Mesendoderm (in vitro differentiated cells): ENCODE measurements around the gene POU2F1.

ENCODE experiments used
- DNase-seq: peaks from one replicate; pipeline ENCODE4 v3.0.0; 2013
- H2AK5ac ChIP-seq: 2 replicates; pipeline ENCODE4 v1.6.1; 2013; ENCODE audit warnings: low read length, inconsistent platforms
- H2BK120ac ChIP-seq: 2 replicates; pipeline ENCODE4 v1.6.1; 2013; ENCODE audit warnings: low read depth, mild to moderate bottlenecking, low read length, moderate library complexity, mixed read lengths
- H2BK15ac ChIP-seq: replicated peaks from 2 replicates; pipeline ENCODE4 v1.6.1; 2013; ENCODE audit warnings: low read depth, mild to moderate bottlenecking, moderate library complexity
- H2BK5ac ChIP-seq: 2 replicates; pipeline ENCODE4 v1.6.1; 2013; ENCODE audit warnings: low read length, inconsistent platforms
- H3K18ac ChIP-seq: 2 replicates; pipeline ENCODE4 v1.6.1; 2013; ENCODE audit warnings: mild to moderate bottlenecking, low read length, mixed read lengths
- H3K23ac ChIP-seq: one replicate; pipeline ENCODE4 v1.6.1; 2013; ENCODE audit warnings: low read length
- H3K27ac ChIP-seq: 2 replicates; pipeline ENCODE4 v1.5.1; 2013; ENCODE audit warnings: low read depth, mild to moderate bottlenecking, inconsistent platforms, low read length, moderate library complexity
- H3K27me3 ChIP-seq: 2 replicates; pipeline ENCODE4 v1.6.1; 2013; ENCODE audit warnings: low read length, control low read depth, mild to moderate bottlenecking, inconsistent platforms; ENCODE audit not compliant: insufficient read depth, poor library complexity
- H3K36me3 ChIP-seq: 2 replicates; pipeline ENCODE4 v1.6.1; 2013; ENCODE audit warnings: low read length, inconsistent platforms; ENCODE audit not compliant: control insufficient read depth, insufficient read depth
- H3K4ac ChIP-seq: one replicate; pipeline ENCODE4 v1.6.1; 2013; ENCODE audit warnings: low read depth, mild to moderate bottlenecking, low read length, moderate library complexity
- H3K4me1 ChIP-seq: 2 replicates; pipeline ENCODE4 v1.6.1; 2013; ENCODE audit warnings: low read depth, low read length, inconsistent platforms; ENCODE audit not compliant: control insufficient read depth
- H3K4me2 ChIP-seq: 2 replicates; pipeline ENCODE4 v1.6.1; 2013; ENCODE audit warnings: low read length
- H3K4me3 ChIP-seq: 2 replicates; pipeline ENCODE4 v1.5.1; 2013; ENCODE audit warnings: mild to moderate bottlenecking, low read length
- H3K56ac ChIP-seq: one replicate; pipeline ENCODE4 v1.6.1; 2013; ENCODE audit warnings: low read length
- H3K79me1 ChIP-seq: 2 replicates; pipeline ENCODE4 v1.6.1; 2013; ENCODE audit warnings: low read length, inconsistent platforms
- H3K79me2 ChIP-seq: 2 replicates; pipeline ENCODE4 v1.6.1; 2013; ENCODE audit warnings: mild to moderate bottlenecking, low read length; ENCODE audit not compliant: control insufficient read depth, insufficient read depth
- H3K9ac ChIP-seq: 2 replicates; pipeline ENCODE4 v1.6.1; 2013; ENCODE audit warnings: low read length, inconsistent platforms
- H4K5ac ChIP-seq: one replicate; pipeline ENCODE4 v1.6.1; 2013; ENCODE audit warnings: low read length
- H4K8ac ChIP-seq: one replicate; pipeline ENCODE4 v1.6.1; 2013; ENCODE audit warnings: low read depth, mild to moderate bottlenecking, control low read depth, low read length, moderate library complexity
- WGBS: extraction: QIAGEN DNeasy Blood & Tissue Kit; methylation state at CpG from one replicate; pipeline ENCODE4 v1.1.7; 2013; ENCODE audit warnings: low lambda C conversion rate, missing lambda C conversion rate; ENCODE audit not compliant: insufficient coverage; ENCODE audit errors: extremely low coverage; 5-methylcytosine and 5-hydroxymethylcytosine counted together

POU2F1 gene

GRCh38 chr1:167360120-167360519 is 139.4 kb downstream of the POU2F1 start:
- Histone ChIP-seq H4K8ac (no peak overlapping the region), H3K4me1 (no peaks in the 10 kb centered on the region), H2BK15ac (no peak overlapping the region), H3K23ac (no peak overlapping the region), H3K18ac (no peak overlapping the region), H3K36me3 (no peaks in the 10 kb centered on the region), H3K27me3 (no peaks in the 10 kb centered on the region), H2BK5ac (no peak overlapping the region), H3K27ac (no peak overlapping the region), H3K4me3 (no peak overlapping the region), H3K79me2 (peaks cover 10% of the 10 kb centered on the region), H4K5ac (no peak overlapping the region), H2AK5ac (no peak overlapping the region), H3K9ac (no peak overlapping the region), H3K56ac (no peak overlapping the region), H3K4ac (no peak overlapping the region), H3K79me1 (peaks cover 3% of the 10 kb centered on the region), H3K4me2 (no peak overlapping the region), H2BK120ac (no peak overlapping the region)
- no CpG with 5 or more reads among the region's 4 CpGs for WGBS
- DNase-seq = no peak

GRCh38 chr1:167362638-167363037 is 142.0 kb downstream of the POU2F1 start:
- H3K9ac ChIP-seq = no peak overlapping the region
- H3K56ac ChIP-seq = no peak overlapping the region
- no peak overlapping the region for H3K4me2 ChIP-seq
- no peak overlapping the region for H2BK5ac ChIP-seq
- H3K4ac ChIP-seq = no peak overlapping the region
- no peak overlapping the region for H3K27ac ChIP-seq
- H3K18ac ChIP-seq = no peak overlapping the region
- no peak overlapping the region for H3K23ac ChIP-seq
- no peaks in the 10 kb centered on the region for H3K27me3 ChIP-seq
- H3K79me1 ChIP-seq = peaks cover 3% of the 10 kb centered on the region
- no peaks in the 10 kb centered on the region for H3K36me3 ChIP-seq
- H3K4me3 ChIP-seq = no peak overlapping the region
- peaks cover 10% of the 10 kb centered on the region for H3K79me2 ChIP-seq
- no peak overlapping the region for H4K8ac ChIP-seq
- H2BK15ac ChIP-seq = no peak overlapping the region
- H3K4me1 ChIP-seq = no peaks in the 10 kb centered on the region
- H4K5ac ChIP-seq = no peak overlapping the region
- DNase-seq = no peak
- no peak overlapping the region for H2BK120ac ChIP-seq
- H2AK5ac ChIP-seq = no peak overlapping the region
- WGBS = no CpG with 5 or more reads among the region's 1 CpG

- Histone ChIP-seq H3K79me2 (peaks cover 8% of the 10 kb centered on the region), H4K8ac (no peak overlapping the region), H2BK120ac (no peak overlapping the region), H3K79me1 (peaks cover 3% of the 10 kb centered on the region), H3K23ac (no peak overlapping the region), H3K4me2 (no peak overlapping the region), H3K56ac (no peak overlapping the region), H2BK15ac (no peak overlapping the region), H2AK5ac (no peak overlapping the region), H3K27ac (no peak overlapping the region), H3K18ac (no peak overlapping the region), H3K27me3 (no peaks in the 10 kb centered on the region), H3K4me3 (no peak overlapping the region), H3K36me3 (no peaks in the 10 kb centered on the region), H2BK5ac (no peak overlapping the region), H3K4ac (no peak overlapping the region), H3K9ac (no peak overlapping the region), H4K5ac (no peak overlapping the region), H3K4me1 (no peaks in the 10 kb centered on the region)
- DNase-seq = no peak
- no CpG with 5 or more reads among the region's 2 CpGs for WGBS
These were observed 144.1 kb downstream of the POU2F1 start for GRCh38 chr1:167364826-167365225.

GRCh38 chr1:167365360-167365759 is 144.7 kb downstream of the POU2F1 start:
- H2BK5ac ChIP-seq = no peak overlapping the region
- H3K79me2 ChIP-seq = peaks cover 6% of the 10 kb centered on the region
- no peak overlapping the region for H3K9ac ChIP-seq
- no peak for DNase-seq
- no peak overlapping the region for H3K18ac ChIP-seq
- H2BK120ac ChIP-seq = no peak overlapping the region
- no peak overlapping the region for H3K23ac ChIP-seq
- no peak overlapping the region for H3K4ac ChIP-seq
- H3K4me1 ChIP-seq = no peaks in the 10 kb centered on the region
- no peak overlapping the region for H4K5ac ChIP-seq
- no peak overlapping the region for H3K4me2 ChIP-seq
- no peak overlapping the region for H2AK5ac ChIP-seq
- no peak overlapping the region for H3K56ac ChIP-seq
- WGBS = no CpG with 5 or more reads among the region's 2 CpGs
- H2BK15ac ChIP-seq = no peak overlapping the region
- H4K8ac ChIP-seq = no peak overlapping the region
- no peaks in the 10 kb centered on the region for H3K27me3 ChIP-seq
- no peak overlapping the region for H3K4me3 ChIP-seq
- no peak overlapping the region for H3K27ac ChIP-seq
- H3K36me3 ChIP-seq = no peaks in the 10 kb centered on the region
- H3K79me1 ChIP-seq = peaks cover 3% of the 10 kb centered on the region

- Histone ChIP-seq H3K4me1 (peaks cover 3% of the 10 kb centered on the region), H3K36me3 (no peaks in the 10 kb centered on the region), H3K4me2 (no peak overlapping the region), H3K9ac (no peak overlapping the region), H3K4ac (no peak overlapping the region), H2BK15ac (no peak overlapping the region), H3K23ac (no peak overlapping the region), H3K18ac (no peak overlapping the region), H3K27me3 (no peaks in the 10 kb centered on the region), H4K8ac (no peak overlapping the region), H4K5ac (no peak overlapping the region), H3K27ac (no peak overlapping the region), H2BK120ac (no peak overlapping the region), H3K79me1 (peaks cover 5% of the 10 kb centered on the region), H2AK5ac (no peak overlapping the region), H2BK5ac (no peak overlapping the region), H3K56ac (no peak overlapping the region), H3K4me3 (no peak overlapping the region), H3K79me2 (peaks cover 2% of the 10 kb centered on the region)
- DNase-seq = no peak
- WGBS = 100% methylated on average over 1 of the region's 4 CpGs
These were observed 147.0 kb downstream of the POU2F1 start for GRCh38 chr1:167367705-167368104.

GRCh38 chr1:167369175-167369574 is 148.5 kb downstream of the POU2F1 start:
- Histone ChIP-seq H3K9ac (no peak overlapping the region), H4K5ac (no peak overlapping the region), H2BK120ac (no peak overlapping the region), H3K79me1 (peaks cover 3% of the 10 kb centered on the region), H3K27ac (no peak overlapping the region), H3K27me3 (no peaks in the 10 kb centered on the region), H3K18ac (no peak overlapping the region), H3K56ac (no peak overlapping the region), H3K36me3 (no peaks in the 10 kb centered on the region), H3K4me3 (no peak overlapping the region), H4K8ac (no peak overlapping the region), H2BK15ac (no peak overlapping the region), H3K4ac (no peak overlapping the region), H3K23ac (no peak overlapping the region), H3K4me1 (peaks cover 10% of the 10 kb centered on the region), H3K79me2 (no peaks in the 10 kb centered on the region), H2AK5ac (no peak overlapping the region), H3K4me2 (no peak overlapping the region), H2BK5ac (no peak overlapping the region)
- no peak for DNase-seq
